HepG2 (cell line): ENCODE measurements around the gene GMNN. TPM values are rescaled to one million over a fixed set of nuclear protein-coding genes. Genes with fewer than 3 reads are reported as not detected.

Source experiments
- CEBPB ChIP-seq: IDR thresholded peaks from 2 replicates; pipeline ENCODE4 v1.6.1; 2011; ENCODE audit warnings: low read depth, low read length, improper control_type of control experiment, borderline replicate concordance
- CEBPG ChIP-seq: IDR thresholded peaks from 2 replicates; pipeline ENCODE4 v1.6.1; 2016
- CREB1 ChIP-seq, 2 experiments: fragments of 450-650 bp in 1 of 2; IDR thresholded peaks; 2 replicates each; pipeline ENCODE4 v1.6.1; 2016 to 2017; ENCODE audit warnings: control low read depth in 1 of 2, mild to moderate bottlenecking in 1 of 2, missing compliant biosample characterization in 1 of 2, missing genetic modification characterization in 1 of 2
- GABPA ChIP-seq, 2 experiments: IDR thresholded peaks; 2 replicates each; pipeline ENCODE4 v1.6.1; 2011 to 2016; ENCODE audit warnings: low read depth in 2 of 2, low read length in 1 of 2, missing biosample characterization in 1 of 2, missing genetic modification characterization in 1 of 2
- HOXA9 ChIP-seq: sonication (generic); formaldehyde crosslinking; IDR thresholded peaks from 2 replicates; pipeline ENCODE4 v1.8.1; 2022; ENCODE audit warnings: missing genetic modification reagents, mild to moderate bottlenecking, moderate library complexity, borderline replicate concordance
- IKZF5 ChIP-seq: IDR thresholded peaks from 2 replicates; pipeline ENCODE4 v1.6.1; 2018; ENCODE audit warnings: missing genetic modification reagents, mild to moderate bottlenecking, missing compliant biosample characterization
- KAT7 ChIP-seq: IDR thresholded peaks from 2 replicates; pipeline ENCODE4 v1.6.1; 2018; ENCODE audit warnings: borderline replicate concordance, missing compliant biosample characterization
- LBX2 ChIP-seq: sonication (generic); formaldehyde crosslinking; IDR thresholded peaks from 2 replicates; pipeline ENCODE4 v1.5.0; 2020; ENCODE audit warnings: missing genetic modification reagents, mild to moderate bottlenecking, borderline replicate concordance
- NBN ChIP-seq: fragments of 450-650 bp; conservative IDR thresholded peaks from 2 replicates; pipeline ENCODE4 v1.6.1; 2017
- REXO4 ChIP-seq: sonication (generic); formaldehyde crosslinking; IDR thresholded peaks from 2 replicates; pipeline ENCODE4 v1.8.0; 2022; ENCODE audit warnings: missing genetic modification reagents, mild to moderate bottlenecking, borderline replicate concordance
- RFXAP ChIP-seq: sonication (generic); formaldehyde crosslinking; IDR thresholded peaks from 2 replicates; pipeline ENCODE4 v1.4.0; 2020; ENCODE audit warnings: missing genetic modification reagents, borderline replicate concordance
- SATB2 ChIP-seq: sonication (generic); formaldehyde crosslinking; IDR thresholded peaks from 2 replicates; pipeline ENCODE4 v1.5.0; 2020; ENCODE audit warnings: missing genetic modification reagents
- SIX4 ChIP-seq: sonication (generic); formaldehyde crosslinking; IDR thresholded peaks from 2 replicates; pipeline ENCODE4 v1.4.0; 2020; ENCODE audit warnings: missing genetic modification reagents
- SNAPC4 ChIP-seq: sonication (generic); formaldehyde crosslinking; IDR thresholded peaks from 2 replicates; pipeline ENCODE4 v1.4.0; 2020; ENCODE audit warnings: mild to moderate bottlenecking, missing genetic modification reagents
- TEAD3 ChIP-seq: optimal IDR thresholded peaks from 2 replicates; pipeline ENCODE3; 2016; ENCODE audit warnings: borderline replicate concordance
- ZMYM2 ChIP-seq: sonication (generic); formaldehyde crosslinking; IDR thresholded peaks from 2 replicates; pipeline ENCODE4 v1.8.0; 2022; ENCODE audit warnings: mild to moderate bottlenecking, missing genetic modification reagents
- ZNF20 ChIP-seq: sonication (generic); formaldehyde crosslinking; IDR thresholded peaks from 2 replicates; pipeline ENCODE4 v1.4.0; 2020; ENCODE audit warnings: mild to moderate bottlenecking, moderate library complexity, missing genetic modification reagents
- ZNF205 ChIP-seq: IDR thresholded peaks from 2 replicates; pipeline ENCODE4 v1.6.1; 2018; ENCODE audit warnings: missing biosample characterization, missing genetic modification reagents
- ZNF343 ChIP-seq: sonication (generic); formaldehyde crosslinking; IDR thresholded peaks from 2 replicates; pipeline ENCODE4 v1.4.0; 2020; ENCODE audit warnings: mild to moderate bottlenecking, missing genetic modification reagents
- ZNF569 ChIP-seq: sonication (generic); formaldehyde crosslinking; IDR thresholded peaks from 2 replicates; pipeline ENCODE4 v1.5.0; 2020; ENCODE audit warnings: mild to moderate bottlenecking, missing genetic modification reagents, moderate library complexity, borderline replicate concordance
- ZNF580 ChIP-seq: IDR thresholded peaks from 2 replicates; pipeline ENCODE4 v1.6.1; 2016; ENCODE audit warnings: low read depth, borderline replicate concordance
- polyA plus RNA-seq, 8 experiments: library from polyadenylated mRNA; depleted of rRNA in 3 of 8; stranded (reverse) in 7 of 8; unstranded in 1 of 8; fragments of >200 nt; fragmentation: Illumina TruSeq in 4 of 8; extraction: Trizol in 4 of 8; gene quantifications; 2 replicates each; pipeline versions ENCODE4 v1.2.1 to v1.2.3, GENCODE V29; 2011 to 2016; ENCODE audit warnings: low read depth in 4 of 8, missing spikeins in 1 of 8, mixed read lengths in 1 of 8; ENCODE audit not compliant: insufficient read depth in 1 of 8
- total RNA-seq, 5 experiments: library from RNA; depleted of rRNA; stranded (reverse); fragments of >200 nt; fragmentation: Illumina TruSeq; extraction: Trizol; gene quantifications; 2 replicates each; pipeline ENCODE4 v1.2.3, GENCODE V29; 2016; ENCODE audit warnings: low read depth in 1 of 5

The GMNN gene
- total and polyA plus RNA-seq, 2 of the 13 experiments (the other 11 are each of a cell fraction or from before 2014, with no cell fraction given), result 61.8 to 154 TPM

GRCh38 chr6:24825130-24825630 is 50.4 kb downstream of the GMNN start (continued):
- TF ChIP-seq ZNF205 (no peak), SNAPC4 (CRISPR knock-in tag) (no peak), GABPA (IDR thresholded peaks at IDR 0.05; ENCODE audit: low read depth, low read length) (no peak), GABPA (CRISPR knock-in tag; IDR thresholded peaks at IDR 0.05; ENCODE audit: low read depth) (peak; percentile 76), KAT7 (CRISPR knock-in tag) (no peak), REXO4 (CRISPR knock-in tag) (no peak), CREB1 (IDR thresholded peaks at IDR 0.05) (no peak), CREB1 (CRISPR knock-in tag; IDR thresholded peaks at IDR 0.05) (no peak), SIX4 (CRISPR knock-in tag) (no peak), HOXA9 (CRISPR knock-in tag) (no peak), SATB2 (CRISPR knock-in tag) (no peak), ZMYM2 (CRISPR knock-in tag) (no peak), ZNF343 (CRISPR knock-in tag) (no peak), ZNF580 (CRISPR knock-in tag) (no peak), LBX2 (CRISPR knock-in tag) (no peak), RFXAP (CRISPR knock-in tag) (no peak), CEBPB (no peak), NBN (no peak), IKZF5 (CRISPR knock-in tag) (no peak), CEBPG (CRISPR knock-in tag) (no peak), ZNF20 (CRISPR knock-in tag) (no peak), TEAD3 (CRISPR knock-in tag) (no peak), ZNF569 (CRISPR knock-in tag) (no peak)
